Renal cortex interstitium (tissue), 11 donors: ENCODE data around the gene MAP6. TPM values are rescaled to one million over a fixed set of nuclear protein-coding genes. Genes with fewer than 3 reads are reported as not detected.

ENCODE experiments used
- DNase-seq, 11 donors: peaks; one replicate each; pipeline ENCODE4 v3.0.0-alpha.2; 2013; ENCODE audit warnings: low read depth in 9 of 11, low spot score in 4 of 11; ENCODE audit errors: extremely low read depth in 1 of 11
- polyA plus RNA-seq, 3 donors: library from polyadenylated mRNA; unstranded; fragments of 120-200 nt; gene quantifications; one replicate each; pipeline ENCODE4 v1.2.1, GENCODE V29; 2013; ENCODE audit not compliant: insufficient read length in 3 of 3

MAP6 gene
- polyA plus RNA-seq, 3 donors: 5.7 to 8.4 (median 8.1) TPM

DNA sequence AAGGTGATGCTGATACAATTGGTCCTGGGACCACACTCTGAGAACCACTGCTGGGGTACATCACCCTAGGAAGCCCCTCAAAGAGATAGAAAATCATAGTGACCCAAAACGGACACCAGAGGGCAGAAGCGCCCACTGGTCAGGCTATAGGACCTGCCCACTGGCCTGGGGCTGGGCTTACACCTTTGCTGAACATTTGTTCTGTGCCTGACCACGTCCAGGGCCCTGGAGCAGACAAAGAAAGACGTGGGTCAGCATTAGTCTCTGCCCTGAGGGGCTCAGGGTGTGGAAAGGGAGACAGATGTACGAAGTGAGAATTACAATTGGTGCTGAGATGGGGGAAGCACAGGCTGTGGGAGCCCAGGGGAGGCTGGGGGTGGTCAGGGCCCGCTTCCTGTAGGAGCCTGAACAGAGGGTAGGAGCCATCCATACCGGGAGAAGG, 121.2 kb downstream of the MAP6 start:
- DNase-seq: peak in 5 of 11 donors; percentile 58 to 74 (median 67)

DNA sequence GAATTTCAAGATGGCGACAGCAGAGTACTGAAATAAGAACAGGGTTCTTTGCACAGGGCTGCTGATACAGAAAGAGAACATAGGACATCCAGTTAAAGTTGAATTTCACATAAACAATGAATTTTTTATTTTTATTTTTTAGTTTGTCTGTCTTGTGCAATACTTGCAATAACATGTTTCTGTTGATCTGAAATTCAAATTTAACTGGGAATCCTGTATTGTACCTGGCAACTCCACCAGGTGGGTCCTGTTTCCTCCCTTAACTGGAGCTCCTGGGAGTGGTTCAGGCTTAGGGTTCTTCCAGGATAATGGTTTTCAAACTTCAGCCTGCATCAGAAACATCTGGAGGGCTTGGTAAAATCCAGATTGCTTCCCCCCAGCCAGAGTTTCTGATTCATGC, 121.7 kb downstream of the MAP6 start:
- DNase-seq: no peak

- DNase-seq: no peak
Observed at GRCh38 chr11:75543806-75544205, 125.0 kb downstream of the MAP6 start.

GRCh38 chr11:75542088-75542438, 126.8 kb downstream of the MAP6 start:
- no peak for DNase-seq

GRCh38 chr11:75541193-75542087, 127.4 kb downstream of the MAP6 start:
- DNase-seq: no peak

DNA sequence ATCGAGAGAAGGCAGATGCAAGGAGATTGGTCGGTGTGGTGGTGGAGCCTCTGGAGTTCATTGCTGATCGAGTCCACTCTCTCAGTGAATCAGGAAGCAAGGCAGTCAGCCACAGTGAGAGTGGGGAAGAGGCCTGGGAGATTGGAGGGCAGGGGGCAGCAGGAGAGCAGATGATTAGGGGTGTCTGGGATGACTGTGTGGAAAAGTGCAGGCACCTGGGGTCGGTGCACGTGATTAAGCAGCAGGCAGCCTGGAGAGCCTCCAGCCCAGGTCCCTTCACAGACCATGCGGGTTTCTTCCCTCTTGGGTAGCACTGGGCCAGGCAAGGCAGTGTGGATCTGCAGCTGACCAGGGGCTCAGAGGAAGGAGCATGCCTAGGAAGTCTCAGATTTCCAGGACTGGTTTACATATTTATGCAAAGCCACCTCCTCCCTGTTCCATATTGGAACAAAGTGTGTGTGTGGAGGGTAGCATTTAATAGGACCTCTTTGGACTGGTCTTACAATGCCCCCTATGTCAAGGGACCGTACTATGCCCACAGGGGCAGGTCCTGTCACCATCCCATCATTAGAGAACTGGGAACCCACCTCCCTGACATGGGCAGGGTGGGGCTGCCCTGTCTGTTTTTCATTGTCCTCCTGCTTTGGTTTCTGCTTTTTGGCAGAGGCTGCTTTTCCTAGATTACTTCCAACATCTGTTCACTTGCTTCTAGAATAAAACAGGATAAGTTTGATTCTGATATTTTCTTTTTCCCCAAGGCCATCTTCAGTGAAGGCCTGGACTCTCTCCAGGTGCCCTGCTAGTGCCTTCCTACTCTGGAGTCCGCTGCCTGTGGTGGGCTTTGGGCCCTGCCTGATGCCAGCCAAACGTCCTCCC, 129.1 kb downstream of the MAP6 start:
- no peak for DNase-seq

DNA sequence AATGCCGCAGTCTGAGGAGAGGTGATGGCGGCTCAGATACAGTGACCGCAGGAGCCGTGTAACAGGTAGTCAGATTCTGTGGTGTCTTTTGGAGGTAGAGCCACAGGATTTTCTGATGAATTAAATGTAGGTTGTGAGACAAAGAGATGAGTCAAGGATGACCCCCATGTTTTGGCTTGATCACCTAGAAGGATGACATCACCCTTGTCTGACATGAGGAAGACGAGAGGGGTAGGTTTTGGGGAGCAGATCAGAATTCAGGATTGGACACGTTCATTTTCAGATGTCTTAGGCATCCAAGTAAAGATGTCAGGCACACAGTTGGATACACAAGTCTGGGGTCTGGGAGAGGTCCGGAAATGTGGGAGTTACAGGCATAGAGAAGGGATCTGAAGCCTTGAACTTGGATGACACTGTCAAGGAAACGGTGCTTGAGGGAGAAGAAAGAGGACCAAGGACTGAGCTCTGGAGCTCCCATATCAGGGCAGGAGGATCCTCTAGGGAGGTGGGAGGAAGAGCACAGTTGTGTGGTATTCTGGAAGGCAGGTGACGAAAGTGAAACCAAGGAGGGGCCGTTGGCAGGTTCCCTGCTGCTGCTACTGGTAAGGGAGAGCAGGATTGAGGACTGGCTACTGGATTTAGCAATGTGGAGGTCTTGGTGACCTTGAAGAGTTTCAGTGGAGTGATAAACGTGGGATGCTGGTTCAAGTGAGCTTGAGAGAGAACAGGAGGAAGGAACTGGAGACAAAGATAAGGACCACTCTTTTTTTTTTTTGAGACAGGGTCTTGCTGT, 130.5 kb downstream of the MAP6 start:
- DNase-seq: no peak

GRCh38 chr11:75537740-75538139, 131.1 kb downstream of the MAP6 start:
- no peak for DNase-seq

Other genes with a start within 250 kb of the MAP6 start
- gene KLHL35, start 235.8 kb downstream of the MAP6 start, polyA plus RNA-seq: under 1 TPM; 0.46 to 0.68 (median 0.47) TPM
- gene GDPD5, start 143.1 kb downstream of the MAP6 start, polyA plus RNA-seq: 10 to 100 TPM in 2 of 3 donors, 1 to 10 TPM in 1; 9.2 to 13.6 (median 12.1) TPM
- 100 to 1,000 TPM; 282 to 410 (median 306) TPM for gene SERPINH1, start 106.8 kb downstream of the MAP6 start, polyA plus RNA-seq
- gene MOGAT2, start 48.8 kb upstream of the MAP6 start, polyA plus RNA-seq: 1 to 10 TPM in 1 of 3 donors, under 1 TPM in 2; 0.67 to 1.3 (median 0.85) TPM
- gene DGAT2, start 99.7 kb upstream of the MAP6 start, polyA plus RNA-seq: 1 to 10 TPM; 3.7 to 4.3 (median 3.9) TPM
- 10 to 100 TPM; 15.4 to 18.1 (median 16.5) TPM for gene UVRAG, start 146.2 kb upstream of the MAP6 start, polyA plus RNA-seq